Measurements from ENCODE around the gene FIGLA.

FIGLA gene

DNA sequence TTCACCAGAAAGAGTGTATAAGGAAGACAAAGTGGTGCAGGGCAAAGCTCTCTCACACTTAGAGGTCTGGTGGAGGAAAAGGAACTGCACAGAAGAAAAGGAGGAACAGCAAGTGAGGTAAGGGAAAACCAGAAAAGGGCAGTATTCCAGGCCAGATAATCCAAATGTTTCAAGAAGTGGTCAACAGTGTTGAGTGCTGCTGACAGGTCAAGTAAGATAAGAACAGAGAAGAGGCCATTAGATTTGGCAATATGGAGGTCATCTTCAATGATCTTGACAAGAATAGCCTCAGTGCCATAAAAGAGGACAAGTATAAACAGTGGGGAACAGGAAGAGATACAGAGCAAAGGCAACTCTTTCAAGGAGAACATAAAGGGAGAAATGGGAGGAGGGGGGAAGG lies 37.4 kb downstream of the FIGLA start:
- TF ChIP-seq, protein P1, sequence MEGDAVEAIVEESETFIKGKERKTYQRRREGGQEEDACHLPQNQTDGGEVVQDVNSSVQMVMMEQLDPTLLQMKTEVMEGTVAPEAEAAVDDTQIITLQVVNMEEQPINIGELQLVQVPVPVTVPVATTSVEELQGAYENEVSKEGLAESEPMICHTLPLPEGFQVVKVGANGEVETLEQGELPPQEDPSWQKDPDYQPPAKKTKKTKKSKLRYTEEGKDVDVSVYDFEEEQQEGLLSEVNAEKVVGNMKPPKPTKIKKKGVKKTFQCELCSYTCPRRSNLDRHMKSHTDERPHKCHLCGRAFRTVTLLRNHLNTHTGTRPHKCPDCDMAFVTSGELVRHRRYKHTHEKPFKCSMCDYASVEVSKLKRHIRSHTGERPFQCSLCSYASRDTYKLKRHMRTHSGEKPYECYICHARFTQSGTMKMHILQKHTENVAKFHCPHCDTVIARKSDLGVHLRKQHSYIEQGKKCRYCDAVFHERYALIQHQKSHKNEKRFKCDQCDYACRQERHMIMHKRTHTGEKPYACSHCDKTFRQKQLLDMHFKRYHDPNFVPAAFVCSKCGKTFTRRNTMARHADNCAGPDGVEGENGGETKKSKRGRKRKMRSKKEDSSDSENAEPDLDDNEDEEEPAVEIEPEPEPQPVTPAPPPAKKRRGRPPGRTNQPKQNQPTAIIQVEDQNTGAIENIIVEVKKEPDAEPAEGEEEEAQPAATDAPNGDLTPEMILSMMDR (IDR thresholded peaks at IDR 0.05; ENCODE audit: low read depth, low read length, missing control alignments), result no peak
- H3K36me3 ChIP-seq (replicated peaks), result no peaks in the 10 kb centered on the region
- no peaks in the 10 kb centered on the region for H3K27me3 ChIP-seq (replicated peaks)
- no peak overlapping the region for H3K27ac ChIP-seq
- no peak overlapping the region for H3K4me3 ChIP-seq (ENCODE audit: low read depth, low read length)
- DNase-seq, result no peak
- in situ Hi-C loops (cut with HindIII; ENCODE audit: low pct_ligation_motif_present, low sequenced_read_pairs), result no loop called here

DNA sequence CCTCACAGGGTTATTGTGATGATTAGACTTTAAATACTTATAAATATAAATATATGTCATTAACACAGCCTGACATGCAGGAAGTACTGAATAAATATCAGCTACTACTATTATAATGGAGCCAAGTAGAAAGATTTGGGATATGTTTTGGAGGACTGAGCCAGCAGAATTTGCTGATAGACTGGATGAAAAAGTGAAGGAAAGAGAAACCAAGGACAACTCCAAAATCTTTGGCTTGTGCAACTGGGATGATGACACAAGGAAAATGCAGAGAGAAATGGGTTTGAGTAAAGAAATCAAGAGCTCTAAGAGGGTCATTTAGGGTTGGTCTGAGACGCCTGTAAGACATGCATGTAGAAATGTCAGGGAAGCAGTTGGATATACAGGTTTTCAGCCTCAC lies 38.0 kb downstream of the FIGLA start:
- no peak overlapping the region for H3K27ac ChIP-seq
- H3K36me3 ChIP-seq (replicated peaks), result no peaks in the 10 kb centered on the region
- no peaks in the 10 kb centered on the region for H3K27me3 ChIP-seq (replicated peaks)
- DNase-seq, result no peak
- H3K4me3 ChIP-seq (ENCODE audit: low read depth, low read length), result no peak overlapping the region
- TF ChIP-seq, protein P1 (IDR thresholded peaks at IDR 0.05; ENCODE audit: low read depth, low read length, missing control alignments), result no peak
- in situ Hi-C loops (cut with HindIII; ENCODE audit: low pct_ligation_motif_present, low sequenced_read_pairs), result no loop called here

DNA sequence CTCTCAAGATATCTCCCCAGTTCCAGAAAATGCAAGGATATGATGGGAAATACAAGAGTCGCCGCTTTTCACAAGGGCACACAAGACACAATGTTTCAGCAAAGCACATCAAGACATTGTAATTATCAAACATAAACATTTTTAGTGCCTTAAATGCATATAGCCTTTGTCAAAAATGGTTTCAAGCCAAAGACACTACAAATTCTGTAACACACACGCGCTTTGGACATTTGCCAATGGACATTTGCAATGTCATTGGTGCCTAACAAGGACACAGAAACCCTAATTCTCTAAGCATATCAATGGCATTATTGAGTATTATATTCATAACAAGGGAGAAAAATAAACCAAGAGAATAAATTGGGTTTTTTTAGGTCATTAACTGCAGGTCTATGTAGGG lies 38.6 kb downstream of the FIGLA start:
- Histone ChIP-seq H3K27me3 (replicated peaks) (no peaks in the 10 kb centered on the region), H3K36me3 (replicated peaks) (no peaks in the 10 kb centered on the region), H3K27ac (no peak overlapping the region), H3K4me3 (ENCODE audit: low read depth, low read length) (no peak overlapping the region)
- in situ Hi-C loops (cut with HindIII; ENCODE audit: low pct_ligation_motif_present, low sequenced_read_pairs), result no loop called here
- TF ChIP-seq, protein P1 (IDR thresholded peaks at IDR 0.05; ENCODE audit: low read depth, low read length, missing control alignments), result no peak
- no peak for DNase-seq

DNA sequence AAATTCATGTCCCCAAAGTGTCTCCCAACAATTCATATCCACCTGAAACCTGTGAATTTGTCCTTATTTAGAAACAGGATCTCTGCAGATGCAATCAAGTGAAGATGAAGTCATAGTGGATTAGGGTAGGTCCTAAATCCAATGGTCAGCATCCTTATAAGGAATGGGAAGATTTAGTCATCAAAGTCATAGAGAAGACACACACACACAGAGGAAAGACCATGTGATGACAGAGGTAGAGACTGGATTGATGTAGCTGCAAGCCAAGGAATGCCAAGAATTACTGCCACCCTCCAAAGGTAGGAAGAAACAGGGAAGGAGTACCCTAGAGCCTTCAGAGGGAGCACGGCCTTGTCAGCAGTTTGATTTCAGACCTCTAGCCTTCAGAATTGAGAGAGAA lies 40.1 kb downstream of the FIGLA start:
- DNase-seq, result no peak
- in situ Hi-C loops (cut with HindIII; ENCODE audit: low pct_ligation_motif_present, low sequenced_read_pairs), result no loop called here
- Histone ChIP-seq H3K27me3 (replicated peaks) (no peaks in the 10 kb centered on the region), H3K36me3 (replicated peaks) (no peaks in the 10 kb centered on the region), H3K4me3 (ENCODE audit: low read depth, low read length) (no peak overlapping the region), H3K27ac (no peak overlapping the region)
- TF ChIP-seq, protein P1 (IDR thresholded peaks at IDR 0.05; ENCODE audit: low read depth, low read length, missing control alignments), result no peak

DNA sequence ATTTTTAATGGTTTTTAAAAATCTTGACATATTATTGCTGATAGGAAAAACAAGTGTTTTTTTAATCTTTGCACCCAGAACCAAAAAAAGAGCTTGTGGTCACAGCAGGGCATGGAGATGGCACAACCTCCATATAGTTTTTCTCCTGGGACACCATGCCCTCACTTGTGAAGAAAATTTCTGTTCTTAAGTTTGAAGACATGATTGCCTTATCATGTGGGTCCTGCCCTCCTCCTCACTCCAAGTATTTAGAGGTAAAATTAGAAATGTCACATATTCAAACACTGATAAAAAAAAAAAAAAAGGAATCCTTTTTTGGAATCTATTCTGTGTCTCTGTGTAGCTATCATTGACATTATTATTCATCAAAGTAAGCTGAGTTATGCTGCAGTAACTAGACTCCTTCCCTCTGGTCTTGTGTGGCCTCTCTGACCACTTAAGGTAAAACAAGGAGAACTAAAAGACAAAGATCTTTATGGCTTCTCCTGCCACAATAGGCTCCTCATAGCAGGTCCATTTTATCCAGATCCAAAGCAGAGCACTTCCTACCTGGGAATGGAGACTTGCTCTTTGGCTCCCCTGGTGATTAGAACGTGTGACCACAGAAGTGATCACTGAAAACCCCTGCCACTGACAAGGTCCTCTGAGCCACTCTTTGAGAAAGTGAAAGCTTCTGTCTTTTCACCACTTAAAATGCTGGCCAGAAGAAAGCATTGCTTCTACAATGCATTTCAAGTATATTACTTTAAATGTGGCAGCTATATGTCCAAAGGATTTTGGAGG lies 42.2 kb downstream of the FIGLA start:
- in situ Hi-C loops (cut with HindIII; ENCODE audit: low pct_ligation_motif_present, low sequenced_read_pairs), result no loop called here
- H3K4me3 ChIP-seq (ENCODE audit: low read depth, low read length), result no peak overlapping the region
- H3K36me3 ChIP-seq (replicated peaks), result no peaks in the 10 kb centered on the region
- no peak overlapping the region for H3K27ac ChIP-seq
- DNase-seq, result no peak
- H3K27me3 ChIP-seq (replicated peaks), result no peaks in the 10 kb centered on the region
- TF ChIP-seq, protein P1 (IDR thresholded peaks at IDR 0.05; ENCODE audit: low read depth, low read length, missing control alignments), result no peak

DNA sequence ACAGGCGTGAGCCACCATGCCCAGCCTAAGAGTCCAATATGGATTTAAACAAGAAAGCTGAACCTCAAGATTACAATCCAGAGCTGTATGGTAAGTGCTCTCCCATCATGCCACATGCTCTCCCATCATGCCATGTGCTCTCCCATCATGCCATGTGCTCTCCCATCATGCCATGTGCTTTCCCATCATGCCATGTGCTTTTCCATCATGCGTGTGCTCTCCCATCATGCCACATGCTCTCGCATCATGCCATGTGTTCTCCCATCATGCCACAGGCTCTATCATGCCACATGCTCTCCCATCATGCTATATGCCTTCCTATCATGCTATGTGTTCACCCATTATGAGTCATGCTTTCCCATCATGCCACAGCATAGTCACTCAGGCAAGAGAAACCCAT lies 43.2 kb downstream of the FIGLA start:
- DNase-seq, result no peak
- Histone ChIP-seq H3K27ac (no peak overlapping the region), H3K27me3 (replicated peaks) (no peaks in the 10 kb centered on the region), H3K4me3 (ENCODE audit: low read depth, low read length) (no peak overlapping the region), H3K36me3 (replicated peaks) (no peaks in the 10 kb centered on the region)
- TF ChIP-seq, protein P1 (IDR thresholded peaks at IDR 0.05; ENCODE audit: low read depth, low read length, missing control alignments), result no peak
- in situ Hi-C loops (cut with HindIII; ENCODE audit: low pct_ligation_motif_present, low sequenced_read_pairs), result no loop called here

Data from brain microvascular endothelial cell (primary cell).